NCI-H2029 (cell line): ENCODE data around the gene CELF3.
"Not testable (repeated sequence)": the region's sequence is repeated elsewhere in the genome, so short reads cannot be mapped to it uniquely, and the experiment has no call there.

Source experiments
- DNase-seq: peaks from one replicate; lab custom pipeline; 2025; lab: John Stamatoyannopoulos, UW

Gene CELF3

GRCh38 chr1:151703813-151704212 is 12.8 kb downstream of the CELF3 start:
- no peak for DNase-seq

GRCh38 chr1:151702936-151703335 is 13.7 kb downstream of the CELF3 start:
- DNase-seq: no peak

- DNase-seq: no peak
Observed at GRCh38 chr1:151701515-151701914, 15.1 kb downstream of the CELF3 start.

GRCh38 chr1:151693057-151693651 is 23.4 kb downstream of the CELF3 start:
- DNase-seq: no peak

- DNase-seq: no peak
Observed at GRCh38 chr1:151692226-151692625, 24.4 kb downstream of the CELF3 start.

- no peak for DNase-seq
Observed at GRCh38 chr1:151689494-151689893, 27.1 kb downstream of the CELF3 start.

GRCh38 chr1:151686561-151686960 is 30.0 kb downstream of the CELF3 start:
- DNase-seq: no peak

- DNase-seq: no peak
Observed at GRCh38 chr1:151684128-151684527, 32.5 kb downstream of the CELF3 start.

- not testable (repeated sequence) for DNase-seq
Observed at GRCh38 chr1:151682901-151683300, 33.7 kb downstream of the CELF3 start.

- no peak for DNase-seq
Observed at GRCh38 chr1:151681923-151682322, 34.7 kb downstream of the CELF3 start.

GRCh38 chr1:151680826-151681225 is 35.8 kb downstream of the CELF3 start:
- no peak for DNase-seq

- no peak for DNase-seq
Observed at GRCh38 chr1:151680391-151680790, 36.2 kb downstream of the CELF3 start.

- no peak for DNase-seq
Observed at GRCh38 chr1:151673407-151673806, 43.2 kb downstream of the CELF3 start.

- not testable (repeated sequence) for DNase-seq
Observed at GRCh38 chr1:151670036-151670675, 46.4 kb downstream of the CELF3 start.

GRCh38 chr1:151668090-151668489 is 48.5 kb downstream of the CELF3 start:
- DNase-seq: no peak

- no peak for DNase-seq
Observed at GRCh38 chr1:151661751-151662150, 54.9 kb downstream of the CELF3 start.

- DNase-seq: no peak
Observed at GRCh38 chr1:151655371-151655770, 61.2 kb downstream of the CELF3 start.

GRCh38 chr1:151653397-151653796 is 63.2 kb downstream of the CELF3 start:
- DNase-seq: no peak
